ENCODE results near the gene FADD.
A peak's percentile ranks its signal among the peaks of the same experiment; 100 is the strongest.
"Not testable (repeated sequence)": the region's sequence is repeated elsewhere in the genome, so short reads cannot be mapped to it uniquely, and the experiment has no call there.

FADD gene

GRCh38 chr11:70193411-70194292 is 9.4 kb upstream of the FADD start:
- Histone ChIP-seq H3K4me1 (ENCODE audit: control insufficient read depth in 1 of 2, insufficient read depth in 1 of 2, low read depth in 1 of 2, low read length in 1 of 2) (peaks cover 5 to 8% of the 10 kb centered on the region in 2 experiments), H3K4me3 (ENCODE audit: low read depth in 1 of 2, low read length in 1 of 2) (no peak overlapping the region), H3K36me3 (no peaks in the 10 kb centered on the region), H3K9me3 (no peaks in the 10 kb centered on the region), H3K27me3 (peaks cover 40% of the 10 kb centered on the region), H3K27ac (no peak overlapping the region)
- TF ChIP-seq, protein P1, sequence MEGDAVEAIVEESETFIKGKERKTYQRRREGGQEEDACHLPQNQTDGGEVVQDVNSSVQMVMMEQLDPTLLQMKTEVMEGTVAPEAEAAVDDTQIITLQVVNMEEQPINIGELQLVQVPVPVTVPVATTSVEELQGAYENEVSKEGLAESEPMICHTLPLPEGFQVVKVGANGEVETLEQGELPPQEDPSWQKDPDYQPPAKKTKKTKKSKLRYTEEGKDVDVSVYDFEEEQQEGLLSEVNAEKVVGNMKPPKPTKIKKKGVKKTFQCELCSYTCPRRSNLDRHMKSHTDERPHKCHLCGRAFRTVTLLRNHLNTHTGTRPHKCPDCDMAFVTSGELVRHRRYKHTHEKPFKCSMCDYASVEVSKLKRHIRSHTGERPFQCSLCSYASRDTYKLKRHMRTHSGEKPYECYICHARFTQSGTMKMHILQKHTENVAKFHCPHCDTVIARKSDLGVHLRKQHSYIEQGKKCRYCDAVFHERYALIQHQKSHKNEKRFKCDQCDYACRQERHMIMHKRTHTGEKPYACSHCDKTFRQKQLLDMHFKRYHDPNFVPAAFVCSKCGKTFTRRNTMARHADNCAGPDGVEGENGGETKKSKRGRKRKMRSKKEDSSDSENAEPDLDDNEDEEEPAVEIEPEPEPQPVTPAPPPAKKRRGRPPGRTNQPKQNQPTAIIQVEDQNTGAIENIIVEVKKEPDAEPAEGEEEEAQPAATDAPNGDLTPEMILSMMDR (IDR thresholded peaks at IDR 0.05), result no peak

DNA sequence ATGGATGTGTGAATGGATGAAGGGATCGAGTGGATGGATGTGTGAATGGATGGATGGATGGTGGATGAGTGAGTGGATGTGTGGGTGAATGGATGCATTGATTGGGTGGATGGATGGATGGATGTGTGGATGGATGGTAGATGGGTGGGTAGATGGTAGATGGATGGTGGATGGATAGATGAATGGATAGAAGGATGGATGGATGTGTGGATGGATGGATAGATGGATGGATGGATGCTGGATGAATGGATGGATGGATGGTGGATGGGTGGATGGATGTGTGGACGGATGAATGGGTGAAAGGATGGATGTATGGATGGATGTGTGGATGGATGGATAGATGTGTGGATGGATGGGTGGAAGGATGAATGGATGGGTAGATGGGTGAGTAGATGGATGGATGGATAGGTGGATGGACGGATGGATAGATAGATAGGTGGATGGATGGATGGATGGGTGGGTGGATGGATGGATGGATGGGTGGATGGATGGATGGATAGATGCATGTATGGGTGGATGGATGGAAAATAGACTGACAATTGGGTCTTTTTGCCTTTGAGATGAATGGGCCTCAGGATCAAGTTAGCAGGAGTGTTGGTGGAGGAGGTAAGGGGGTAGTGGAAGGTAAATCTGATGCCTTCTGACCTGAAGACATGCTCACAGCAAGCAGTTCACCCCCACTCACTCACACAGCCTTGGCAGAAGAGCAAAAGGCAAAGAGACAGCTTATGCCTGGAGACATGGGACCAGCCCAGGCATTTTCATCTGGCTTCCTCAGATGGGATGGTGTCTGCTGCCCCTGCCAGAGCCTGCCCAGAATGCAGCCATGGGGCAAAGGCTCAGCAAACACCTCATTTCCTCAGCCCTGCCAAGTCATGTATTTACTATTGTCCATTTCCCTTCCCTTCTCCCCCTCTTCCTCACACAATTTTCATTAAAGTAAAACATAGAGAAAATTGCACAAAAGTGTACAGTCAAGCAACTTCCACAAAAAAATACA is 8.0 kb upstream of the FADD start:
- TF ChIP-seq, protein P1 (IDR thresholded peaks at IDR 0.05), result no peak
- Histone ChIP-seq H3K4me3 (ENCODE audit: low read depth in 1 of 2, low read length in 1 of 2) (no peak overlapping the region), H3K9me3 (no peaks in the 10 kb centered on the region), H3K27ac (no peak overlapping the region), H3K4me1 (ENCODE audit: control insufficient read depth in 1 of 2, insufficient read depth in 1 of 2, low read depth in 1 of 2, low read length in 1 of 2) (peaks cover 5 to 8% of the 10 kb centered on the region in 2 experiments), H3K27me3 (peaks cover 40% of the 10 kb centered on the region), H3K36me3 (no peaks in the 10 kb centered on the region)

GRCh38 chr11:70200212-70200844 is 2.8 kb upstream of the FADD start:
- Histone ChIP-seq H3K27me3 (peaks cover 8% of the 10 kb centered on the region), H3K9me3 (no peaks in the 10 kb centered on the region), H3K36me3 (peaks cover 7% of the 10 kb centered on the region), H3K27ac (no peak overlapping the region), H3K4me1 (ENCODE audit: control insufficient read depth in 1 of 2, insufficient read depth in 1 of 2, low read depth in 1 of 2, low read length in 1 of 2) (peaks cover 40 to 50% of the 10 kb centered on the region in 2 experiments), H3K4me3 (ENCODE audit: low read depth in 1 of 2, low read length in 1 of 2) (no peak overlapping the region)
- TF ChIP-seq, protein P1 (IDR thresholded peaks at IDR 0.05), result no peak

- not testable (repeated sequence) for H3K27me3 ChIP-seq; H3K9me3 ChIP-seq; H3K4me3 ChIP-seq (ENCODE audit: low read depth in 1 of 2, low read length in 1 of 2)
- Histone ChIP-seq H3K27ac (peak overlapping the region; percentile 97), H3K4me1 (ENCODE audit: control insufficient read depth in 1 of 2, insufficient read depth in 1 of 2, low read depth in 1 of 2, low read length in 1 of 2) (peaks cover 42 to 51% of the 10 kb centered on the region in 2 experiments), H3K36me3 (peaks cover 13% of the 10 kb centered on the region)
Observed at GRCh38 chr11:70201047-70201446, 2.0 kb upstream of the FADD start.

- H3K4me1 ChIP-seq (ENCODE audit: control insufficient read depth in 1 of 2, insufficient read depth in 1 of 2, low read depth in 1 of 2, low read length in 1 of 2), result peaks cover 48 to 56% of the 10 kb centered on the region in 2 experiments
- TF ChIP-seq, protein P1 (IDR thresholded peaks at IDR 0.05), result no peak
- H3K9me3 ChIP-seq, result no peaks in the 10 kb centered on the region
- peaks cover 24% of the 10 kb centered on the region for H3K36me3 ChIP-seq
- H3K27me3 ChIP-seq, result peaks cover 7% of the 10 kb centered on the region
- peak overlapping the region; percentile 97 for H3K27ac ChIP-seq
- peak overlapping the region; percentile 99 to 100 for H3K4me3 ChIP-seq (ENCODE audit: low read depth in 1 of 2, low read length in 1 of 2)
Observed at GRCh38 chr11:70201882-70202861, 924 bp upstream of the FADD start.

Data from neutrophil (primary cell).